Activated gamma-delta T cell (primary cell): ENCODE results near the gene LDB3.
"Not testable (repeated sequence)": the region's sequence is repeated elsewhere in the genome, so short reads cannot be mapped to it uniquely, and the experiment has no call there.

Source experiments
- DNase-seq: peaks from one replicate; lab custom pipeline; 2025; lab: John Stamatoyannopoulos, UW

The LDB3 gene

GRCh38 chr10:86730227-86730626, 61.9 kb downstream of the LDB3 start:
- DNase-seq, result no peak

GRCh38 chr10:86732771-86733170, 64.5 kb downstream of the LDB3 start:
- no peak for DNase-seq

DNA sequence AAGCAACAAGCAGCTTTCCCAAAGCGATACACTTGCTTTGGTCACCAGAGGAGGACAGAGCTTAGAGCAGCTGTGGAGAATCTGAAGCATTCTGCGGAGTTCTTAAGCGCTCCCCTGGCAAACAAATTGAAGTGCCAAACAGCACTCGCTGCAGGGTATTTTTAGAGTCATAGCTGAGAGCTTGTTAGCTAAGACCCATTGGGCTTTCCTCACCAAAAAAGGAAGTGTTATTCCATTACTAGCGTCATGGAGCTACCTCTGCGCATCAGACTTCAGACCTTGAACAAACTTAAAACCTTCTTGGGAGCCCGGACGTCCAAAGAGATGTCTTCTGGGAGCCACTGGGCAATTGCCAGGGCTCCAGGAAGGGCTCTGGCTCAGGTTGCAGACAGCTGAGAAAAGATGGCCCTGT, 65.0 kb downstream of the LDB3 start:
- no peak for DNase-seq

GRCh38 chr10:86734207-86734988, 66.1 kb downstream of the LDB3 start:
- DNase-seq, result no peak

DNA sequence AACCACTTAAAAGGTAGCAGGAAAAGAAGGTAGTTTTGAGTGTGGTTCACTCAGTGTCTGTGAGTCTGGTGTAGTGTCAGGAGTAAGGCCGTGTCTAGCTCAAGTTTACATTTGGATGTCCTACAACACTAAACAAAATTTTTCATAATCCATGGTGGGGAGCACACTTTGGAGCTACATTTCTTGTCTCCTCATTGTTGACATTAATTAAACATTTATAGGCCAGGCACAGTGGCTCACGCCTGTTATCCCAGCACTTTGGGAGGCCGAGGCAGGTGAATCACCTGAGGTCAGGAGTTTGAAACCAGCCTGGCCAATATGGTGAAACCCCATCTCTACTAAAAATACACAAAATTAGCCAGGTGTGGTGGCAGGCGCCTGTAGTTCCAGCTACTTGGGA, 67.0 kb downstream of the LDB3 start:
- DNase-seq, result not testable (repeated sequence)

DNA sequence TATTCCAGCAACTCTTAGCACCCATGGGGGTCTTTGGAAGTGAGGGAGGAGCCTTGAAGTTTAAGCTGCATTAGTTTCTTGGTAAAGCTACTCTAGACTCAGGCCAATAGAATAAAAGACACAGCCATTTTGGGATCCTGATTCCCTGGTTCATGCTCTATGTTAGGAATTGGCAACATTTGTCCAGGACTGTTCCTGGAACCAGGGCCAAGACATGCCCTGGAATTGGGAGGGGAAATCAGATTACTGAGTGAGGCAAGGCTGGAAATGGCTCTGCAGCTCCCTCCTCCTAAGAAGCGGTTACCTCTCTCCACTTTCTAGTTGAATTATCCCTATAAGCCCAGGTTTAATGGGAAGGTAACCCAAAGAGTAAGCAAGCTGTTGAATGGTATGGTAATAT, 73.9 kb downstream of the LDB3 start:
- DNase-seq, result no peak

- DNase-seq, result no peak
Measured at GRCh38 chr10:86744067-86744725, 75.9 kb downstream of the LDB3 start.

GRCh38 chr10:86747796-86748581, 79.7 kb downstream of the LDB3 start:
- no peak for DNase-seq

DNA sequence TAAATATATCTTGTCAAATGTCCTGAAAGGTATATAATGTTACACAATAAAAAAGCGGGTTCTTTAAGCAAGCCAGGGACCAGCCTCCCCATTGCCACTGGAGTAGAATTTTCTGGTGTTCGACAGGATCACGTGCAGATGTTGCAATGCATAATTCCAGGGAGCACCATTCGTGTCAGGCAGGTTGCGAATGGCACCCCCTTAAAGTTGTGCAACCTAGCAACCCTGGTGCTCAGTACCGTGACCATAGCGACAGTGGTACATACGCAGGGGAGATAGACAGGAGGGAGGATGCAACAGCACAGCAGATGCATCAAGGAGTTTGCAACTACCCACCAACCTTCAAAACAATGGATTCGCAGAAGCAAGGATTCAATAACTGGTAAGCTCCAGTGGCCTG, 81.5 kb downstream of the LDB3 start:
- no peak for DNase-seq

DNA sequence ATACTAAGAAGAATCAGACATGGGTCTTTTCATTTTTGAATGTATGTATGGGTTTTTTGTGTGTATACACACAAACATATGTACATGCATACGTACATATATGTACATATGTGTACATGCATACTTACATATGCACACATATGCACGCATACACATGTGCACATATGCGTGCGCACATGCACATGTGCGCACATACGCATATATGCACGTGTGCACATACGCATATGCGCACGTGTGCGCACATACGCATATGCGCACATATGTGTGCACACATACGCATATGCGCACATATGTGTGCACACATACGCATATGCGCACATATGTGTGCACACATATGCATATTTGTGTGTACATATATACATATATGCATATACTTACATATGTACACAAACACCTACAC, 83.2 kb downstream of the LDB3 start:
- DNase-seq, result no peak

DNA sequence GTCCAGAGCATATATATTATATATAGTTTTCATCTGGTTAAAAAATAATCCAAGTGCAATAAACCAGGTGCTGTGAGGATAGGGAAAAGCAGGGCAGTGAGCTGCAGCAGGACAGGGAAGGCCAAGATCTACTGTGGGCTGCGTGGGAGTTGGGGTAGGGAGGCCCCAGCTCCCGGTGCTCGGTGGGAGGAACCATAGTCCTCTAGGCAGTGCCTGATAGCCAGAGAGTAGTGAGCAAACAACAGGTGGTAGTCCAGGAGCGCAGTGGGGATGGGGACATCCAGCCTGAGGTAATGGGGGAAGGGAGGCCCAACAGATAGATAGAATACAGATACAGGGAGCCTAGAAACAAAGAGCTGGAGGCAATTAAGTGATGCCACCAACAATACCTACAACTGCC, 84.0 kb downstream of the LDB3 start:
- no peak for DNase-seq

GRCh38 chr10:86753051-86753450, 84.7 kb downstream of the LDB3 start:
- DNase-seq, result no peak

DNA sequence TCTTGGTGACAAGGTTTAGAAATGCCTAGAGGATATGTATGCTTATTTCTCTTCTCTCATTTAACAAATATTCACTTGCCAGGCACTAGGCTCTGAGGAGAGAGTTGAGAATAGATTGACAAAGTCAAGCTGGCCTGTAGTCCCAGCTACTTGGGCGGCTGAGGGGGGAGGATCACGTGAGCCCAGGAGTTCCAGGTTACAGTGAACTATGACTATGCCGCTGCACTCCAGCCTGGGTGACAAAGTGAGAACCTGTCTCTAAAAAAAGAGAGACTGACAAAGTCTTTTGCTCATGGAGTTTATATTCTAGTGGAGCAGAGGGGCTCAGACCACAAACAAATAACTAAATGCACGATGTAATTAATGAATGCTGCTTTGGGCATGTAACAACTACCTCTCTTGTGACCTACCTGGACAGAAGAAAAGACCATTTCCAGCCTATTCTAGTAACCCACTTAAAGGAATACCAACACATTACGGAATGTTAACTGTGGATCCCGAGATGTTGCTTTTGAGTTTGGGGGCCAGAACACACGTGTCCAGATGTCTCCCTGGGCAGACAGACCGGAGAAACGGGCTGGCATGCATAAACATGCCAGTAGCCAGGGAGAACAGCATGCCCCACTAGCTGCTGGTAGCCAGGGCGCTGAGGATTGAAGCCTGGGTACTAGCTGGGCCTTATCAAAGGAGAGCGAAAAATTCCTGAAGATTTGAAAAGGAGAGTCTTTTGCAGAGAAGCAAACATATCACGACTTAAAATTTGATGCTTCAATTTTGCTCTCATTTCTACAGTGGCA, 85.5 kb downstream of the LDB3 start:
- no peak for DNase-seq

DNA sequence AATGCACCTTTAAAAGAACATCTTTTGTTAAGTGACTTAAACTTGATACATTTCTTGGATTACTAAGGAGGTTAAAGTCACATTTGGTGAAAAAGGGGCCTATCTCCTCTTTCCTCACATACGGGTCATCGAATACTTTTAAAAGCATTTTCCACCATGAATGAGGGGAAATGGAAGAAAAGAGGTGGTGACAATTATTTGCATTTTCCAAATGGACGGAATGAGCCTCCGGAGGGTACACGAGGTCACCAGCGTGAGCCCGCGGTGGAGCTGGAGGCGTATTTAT, 87.1 kb downstream of the LDB3 start:
- DNase-seq, result no peak

DNA sequence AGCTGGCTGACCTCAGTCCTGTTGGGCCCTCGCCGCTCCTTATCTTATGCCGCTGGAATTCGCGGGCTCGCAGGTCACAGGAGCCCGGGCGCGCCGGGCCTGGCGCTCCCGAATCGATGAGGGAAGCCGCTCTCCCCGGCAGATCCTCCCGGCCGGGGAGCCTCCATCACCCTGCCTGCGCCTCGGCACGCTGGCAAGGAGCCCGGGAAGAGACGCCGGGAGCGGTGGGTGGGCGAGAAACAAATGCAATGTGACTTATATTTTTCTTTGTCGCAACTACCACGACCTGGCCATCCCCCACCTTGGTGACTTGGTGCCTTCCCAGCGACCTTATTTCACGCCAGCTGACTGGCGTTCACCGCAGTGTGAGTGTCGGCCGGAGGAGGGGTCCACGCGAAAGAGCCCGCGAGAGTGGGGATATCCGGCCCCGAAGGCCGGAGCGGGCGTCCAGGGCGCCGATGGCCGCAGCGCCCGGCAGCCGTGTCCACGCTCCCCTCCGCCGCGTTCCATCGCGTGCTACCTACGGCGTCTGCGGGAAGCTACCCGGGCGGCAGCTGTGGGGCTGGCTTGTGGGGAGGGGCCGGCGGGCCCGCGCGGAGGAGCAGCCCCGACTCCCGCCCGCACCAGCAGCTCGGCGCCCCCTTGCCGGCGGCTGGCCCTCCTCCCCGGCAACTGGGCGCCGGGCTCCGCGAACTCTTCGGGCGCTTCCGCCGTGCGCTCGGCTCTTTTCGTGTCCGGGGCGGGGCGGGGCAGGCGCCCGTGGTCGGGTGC, 87.6 kb downstream of the LDB3 start:
- peak; percentile 80 for DNase-seq

DNA sequence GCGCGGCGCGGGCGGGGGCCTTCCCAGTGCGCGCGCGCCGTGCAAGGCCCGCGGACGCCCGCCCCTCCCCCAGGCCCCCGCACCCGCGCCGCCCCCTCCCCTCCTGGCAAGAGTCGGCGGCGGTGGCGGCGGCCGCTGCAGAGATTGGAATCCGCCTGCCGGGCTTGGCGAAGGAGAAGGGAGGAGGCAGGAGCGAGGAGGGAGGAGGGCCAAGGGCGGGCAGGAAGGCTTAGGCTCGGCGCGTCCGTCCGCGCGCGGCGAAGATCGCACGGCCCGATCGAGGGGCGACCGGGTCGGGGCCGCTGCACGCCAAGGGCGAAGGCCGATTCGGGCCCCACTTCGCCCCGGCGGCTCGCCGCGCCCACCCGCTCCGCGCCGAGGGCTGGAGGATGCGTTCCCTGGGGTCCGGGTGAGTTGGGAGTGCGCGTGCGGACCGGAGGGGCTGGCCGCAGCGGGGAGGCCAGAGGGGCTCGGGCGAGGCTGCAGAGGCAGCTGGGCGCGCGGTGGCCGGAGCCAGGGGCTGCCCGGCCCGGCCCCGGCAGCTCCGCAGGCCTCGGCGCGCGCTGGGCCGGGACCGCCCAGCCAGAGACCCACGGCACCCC, 88.3 kb downstream of the LDB3 start, which contains the start of gene BMPR1A:
TSS of gene BMPR1A (plus strand) at position 109 of the 602 bp plus-strand sequence. CDS start 119,400 bp downstream, outside the sequence.
- no peak for DNase-seq

GRCh38 chr10:86757113-86757972, 89.0 kb downstream of the LDB3 start:
- no peak for DNase-seq

GRCh38 chr10:86758189-86759072, 90.1 kb downstream of the LDB3 start:
- DNase-seq, result no peak
